Endodermal cell (in vitro differentiated cells): ENCODE data around the gene WDR75. TPM values are rescaled to one million over a fixed set of nuclear protein-coding genes. Genes with fewer than 3 reads are reported as not detected.
A peak's percentile ranks its signal among the peaks of the same experiment; 100 is the strongest.

Source experiments
- DNase-seq: peaks from one replicate; pipeline ENCODE4 v3.0.0-alpha.2; 2017
- H3K27ac ChIP-seq: 2 replicates; pipeline ENCODE4 v1.5.1; 2013; ENCODE audit warnings: mild to moderate bottlenecking, low read depth, low read length, moderate library complexity
- H3K27me3 ChIP-seq: 2 replicates; pipeline ENCODE4 v1.6.1; 2013; ENCODE audit warnings: mild to moderate bottlenecking, low read length, moderate library complexity; ENCODE audit not compliant: insufficient read depth, control insufficient read depth, poor library complexity, severe bottlenecking
- H3K36me3 ChIP-seq: 2 replicates; pipeline ENCODE4 v1.7.0; 2013; ENCODE audit warnings: mild to moderate bottlenecking, low read length, moderate library complexity; ENCODE audit not compliant: control insufficient read depth, insufficient read depth
- H3K4me1 ChIP-seq: one replicate; pipeline ENCODE4 v1.7.0; 2013; ENCODE audit warnings: low read length; ENCODE audit not compliant: control insufficient read depth, insufficient read depth
- H3K4me3 ChIP-seq: 2 replicates; pipeline ENCODE4 v1.5.1; 2013; ENCODE audit warnings: mild to moderate bottlenecking, low read length, moderate library complexity
- H3K9ac ChIP-seq: 2 replicates; pipeline ENCODE4 v1.6.1; 2013; ENCODE audit warnings: mild to moderate bottlenecking, low read length, moderate library complexity; ENCODE audit not compliant: poor library complexity, severe bottlenecking; ENCODE audit errors: extremely low read depth
- H3K9me3 ChIP-seq: 2 replicates; pipeline ENCODE4 v1.6.1; 2013; ENCODE audit warnings: mild to moderate bottlenecking, low read length, moderate library complexity; ENCODE audit not compliant: control insufficient read depth
- H3K27ac Mint-ChIP-seq: 2 replicates; pipeline ENCODE4 v1.8.0; 2020; ENCODE audit warnings: mixed read lengths
- H3K27me3 Mint-ChIP-seq: 2 replicates; pipeline ENCODE4 v1.8.0; 2021; ENCODE audit warnings: mild to moderate bottlenecking, mixed read lengths; ENCODE audit not compliant: insufficient read depth
- H3K36me3 Mint-ChIP-seq: 2 replicates; pipeline ENCODE4 v1.8.0; 2020; ENCODE audit warnings: low read depth, mixed read lengths
- H3K4me1 Mint-ChIP-seq: 2 replicates; pipeline ENCODE4 v1.8.0; 2020; ENCODE audit warnings: mixed read lengths
- H3K4me3 Mint-ChIP-seq: 2 replicates; pipeline ENCODE4 v1.8.0; 2020; ENCODE audit warnings: mild to moderate bottlenecking, moderate library complexity, mixed read lengths
- H3K9me3 Mint-ChIP-seq: 2 replicates; pipeline ENCODE4 v1.8.0; 2020; ENCODE audit warnings: mild to moderate bottlenecking, mixed read lengths
- WGBS, 2 experiments: methylation state at CpG; one replicate each; pipeline versions ENCODE4 v1.1.5 to v1.1.7; 2013; ENCODE audit warnings: missing lambda C conversion rate in 2 of 2, mixed read lengths in 1 of 2; ENCODE audit not compliant: insufficient coverage in 1 of 2, insufficient read length in 1 of 2; 5-methylcytosine and 5-hydroxymethylcytosine counted together
- long read RNA-seq, 4 experiments: library from polyadenylated mRNA in 2 of 4; library from RNA in 1 of 4; library from capped mRNA in 1 of 4; stranded (forward) in 3 of 4; unstranded in 1 of 4; transcript quantifications; one replicate each; pipeline ENCODE4 v2.0.0, GENCODE V29; 2020 to 2021; ENCODE audit warnings: inconsistent platforms in 1 of 4
- polyA plus RNA-seq, 2 experiments: library from polyadenylated mRNA; stranded (reverse); fragments of 50-300 nt; gene quantifications; one replicate each; pipeline ENCODE4 v1.2.3, GENCODE V29; 2013
- total RNA-seq, 2 donors: library from RNA; stranded (reverse); fragmentation: NEBNext Ultra II Directional in 1 of 2; extraction: Animal tissue kit (Norgen Biotek cat#: 25700) in 1 of 2; gene quantifications; 2 replicates in 1 of 2; 3 replicates in 1 of 2; pipeline ENCODE4 v1.2.1, GENCODE V29; 2021
- TF ChIP-seq, protein P1 (sequence below): fragments of 200-600 bp; sonication (generic); conservative IDR thresholded peaks from 2 replicates; pipeline ENCODE4 v1.5.0; 2021; ENCODE audit warnings: antibody characterized with exemption, mild to moderate bottlenecking

Gene WDR75
- 10 to 100 TPM; 65.8 to 76.2 TPM for total RNA-seq
- polyA plus RNA-seq (2013, experiment 1 of 2) = 54.4 TPM
- 50.7 TPM for polyA plus RNA-seq (2013, experiment 2 of 2)
- long read RNA-seq, experiment 1, transcript WDR75-201 (21 exons, 2,701 nt) = major isoform, 13 of 34 reads
- long read RNA-seq, experiment 1, partial matches to known transcripts = 8 of 34 reads
- long read RNA-seq, experiment 1, other reads (novel, unspliced or antisense) = 13 of 34 reads
- long read RNA-seq, experiment 2, full-length matches to known transcripts = 117 of 140 reads
- long read RNA-seq, experiment 2, partial matches to known transcripts = 10 of 140 reads
- long read RNA-seq, experiment 2, other reads (novel, unspliced or antisense) = 13 of 140 reads
- long read RNA-seq, experiment 3, full-length matches to known transcripts = 217 of 250 reads
- long read RNA-seq, experiment 3, partial matches to known transcripts = 19 of 250 reads
- long read RNA-seq, experiment 3, other reads (novel, unspliced or antisense) = 14 of 250 reads
- long read RNA-seq, experiment 4, transcript WDR75-201 (21 exons, 2,701 nt) = major isoform, 52 of 63 reads
- long read RNA-seq, experiment 4, partial matches to known transcripts = 7 of 63 reads
- long read RNA-seq, experiment 4, other reads (novel, unspliced or antisense) = 3 of 63 reads

DNA sequence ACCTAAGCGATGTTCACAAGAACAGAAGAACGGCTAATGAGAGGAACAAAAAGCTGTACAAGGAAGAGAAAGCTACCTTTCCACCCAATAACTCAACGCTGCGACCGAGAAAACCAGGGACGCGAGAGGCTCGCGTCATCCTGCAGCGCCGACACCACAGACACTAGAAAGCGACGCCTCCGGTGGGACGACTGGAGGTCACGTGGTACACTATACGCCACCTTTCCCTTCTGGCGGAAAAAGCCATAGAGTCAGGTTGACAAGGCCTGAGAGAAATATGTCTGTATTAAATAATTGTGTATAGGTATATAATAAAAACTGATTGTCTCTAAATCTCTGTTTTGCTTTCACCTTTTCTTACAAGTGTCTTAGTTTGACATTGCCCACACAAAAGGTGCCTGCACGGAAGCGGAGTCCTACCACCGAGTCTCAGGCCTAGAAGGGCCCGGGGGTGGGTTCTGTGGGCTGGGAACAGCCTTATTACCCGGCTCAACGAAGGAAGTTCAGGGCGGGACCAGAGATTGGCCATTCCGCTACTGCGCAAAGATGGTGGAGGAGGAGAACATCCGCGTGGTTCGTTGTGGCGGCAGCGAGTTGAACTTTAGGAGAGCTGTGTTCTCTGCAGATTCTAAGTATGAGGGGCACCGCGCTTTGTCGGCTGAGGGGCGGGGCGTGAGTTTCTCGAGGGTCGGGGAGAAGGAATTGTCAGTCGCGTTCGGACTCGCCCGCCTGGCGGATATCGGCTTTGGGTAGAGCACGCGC is at the start of gene WDR75:
Gene WDR75, plus strand, starts transcription at position 528 of the 762 bp plus-strand sequence. Its CDS starts 19 bp downstream, at position 547.
- H3K27me3 ChIP-seq = peaks cover 4% of the 10 kb centered on the region
- Mint-ChIP-seq H3K27ac (peak within 1 kb of the TSS; percentile 99), H3K9me3 (peaks cover 1% of the 10 kb centered on the region), H3K4me3 (no peak within 1 kb of the TSS), H3K27me3 (no peaks in the 10 kb centered on the region), H3K36me3 (no peaks in the 10 kb centered on the region), H3K4me1 (peaks cover 8% of the 10 kb centered on the region)
- peaks cover 13% of the 10 kb centered on the region for H3K36me3 ChIP-seq
- DNase-seq = peak; percentile 97
- H3K4me3 ChIP-seq = peak within 1 kb of the TSS; percentile 87
- H3K27ac ChIP-seq = peak within 1 kb of the TSS; percentile 76
- H3K9ac ChIP-seq = peak within 1 kb of the TSS; percentile 86
- H3K4me1 ChIP-seq = peaks cover 5% of the 10 kb centered on the region
- TF ChIP-seq, protein P1, sequence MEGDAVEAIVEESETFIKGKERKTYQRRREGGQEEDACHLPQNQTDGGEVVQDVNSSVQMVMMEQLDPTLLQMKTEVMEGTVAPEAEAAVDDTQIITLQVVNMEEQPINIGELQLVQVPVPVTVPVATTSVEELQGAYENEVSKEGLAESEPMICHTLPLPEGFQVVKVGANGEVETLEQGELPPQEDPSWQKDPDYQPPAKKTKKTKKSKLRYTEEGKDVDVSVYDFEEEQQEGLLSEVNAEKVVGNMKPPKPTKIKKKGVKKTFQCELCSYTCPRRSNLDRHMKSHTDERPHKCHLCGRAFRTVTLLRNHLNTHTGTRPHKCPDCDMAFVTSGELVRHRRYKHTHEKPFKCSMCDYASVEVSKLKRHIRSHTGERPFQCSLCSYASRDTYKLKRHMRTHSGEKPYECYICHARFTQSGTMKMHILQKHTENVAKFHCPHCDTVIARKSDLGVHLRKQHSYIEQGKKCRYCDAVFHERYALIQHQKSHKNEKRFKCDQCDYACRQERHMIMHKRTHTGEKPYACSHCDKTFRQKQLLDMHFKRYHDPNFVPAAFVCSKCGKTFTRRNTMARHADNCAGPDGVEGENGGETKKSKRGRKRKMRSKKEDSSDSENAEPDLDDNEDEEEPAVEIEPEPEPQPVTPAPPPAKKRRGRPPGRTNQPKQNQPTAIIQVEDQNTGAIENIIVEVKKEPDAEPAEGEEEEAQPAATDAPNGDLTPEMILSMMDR = no peak
- no peaks in the 10 kb centered on the region for H3K9me3 ChIP-seq
- 0% methylated on average over 12 to 48 of the region's 48 CpGs for WGBS, 2 experiments

DNA sequence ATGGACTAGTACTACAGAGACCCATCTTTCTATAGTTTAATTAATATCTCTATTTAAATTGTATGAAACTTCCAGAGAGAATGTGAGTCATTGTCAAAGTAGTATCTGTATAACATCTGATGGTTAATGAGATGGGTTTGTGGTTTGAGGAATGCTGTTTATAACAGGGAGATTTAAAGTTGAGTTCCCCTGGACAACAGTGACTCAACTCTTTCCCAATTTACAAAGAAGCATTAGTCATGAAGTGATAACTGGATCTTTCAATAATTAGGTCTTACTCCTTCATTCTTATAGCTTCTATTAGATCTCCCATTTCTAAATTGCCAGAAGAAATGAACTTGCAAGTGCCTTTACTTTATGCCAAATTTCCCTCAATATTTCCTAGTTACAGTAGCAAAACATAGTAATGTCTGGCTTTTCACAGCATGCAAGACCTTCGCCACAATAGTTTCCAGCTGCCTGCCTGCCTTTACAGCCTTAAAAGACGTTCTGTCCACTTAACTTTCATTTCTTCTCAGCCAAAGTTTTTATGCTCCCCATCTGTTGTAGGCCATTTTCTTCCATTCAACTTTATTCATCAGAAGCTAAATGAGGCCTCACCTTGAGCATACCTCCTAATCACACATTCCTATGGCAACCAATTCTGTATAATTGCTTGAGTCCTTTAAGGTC is 47.7 kb upstream of the WDR75 start:
- H3K4me3 ChIP-seq = no peak overlapping the region

More for the DNA sequence above, 47.7 kb upstream of the WDR75 start:
- TF ChIP-seq, protein P1 = no peak
- no peak overlapping the region for H3K27ac ChIP-seq
- H3K4me3 Mint-ChIP-seq = no peak overlapping the region
- no peak overlapping the region for H3K27ac Mint-ChIP-seq
- H3K4me1 ChIP-seq = no peaks in the 10 kb centered on the region
- H3K4me1 Mint-ChIP-seq = no peaks in the 10 kb centered on the region
- H3K36me3 ChIP-seq = no peaks in the 10 kb centered on the region
- no peaks in the 10 kb centered on the region for H3K27me3 Mint-ChIP-seq
- DNase-seq = no peak
- no peaks in the 10 kb centered on the region for H3K27me3 ChIP-seq
- H3K9me3 ChIP-seq = peaks cover 10% of the 10 kb centered on the region
- H3K36me3 Mint-ChIP-seq = no peaks in the 10 kb centered on the region
- no peak overlapping the region for H3K9ac ChIP-seq
- H3K9me3 Mint-ChIP-seq = peaks cover 2% of the 10 kb centered on the region
- 90 to 93% methylated on average over 2 of the region's 2 CpGs for WGBS, 2 experiments
